Breast epithelium (tissue), 3 donors: ENCODE measurements around the gene CIROP.

ENCODE experiments used
- POLR2AphosphoS5 ChIP-seq, 3 donors: sonication (generic); formaldehyde crosslinking; IDR thresholded peaks; one replicate each; pipeline ENCODE4 v1.6.1; 2017; ENCODE audit warnings: antibody characterized with exemption in 3 of 3
- TF ChIP-seq, protein P1 (sequence below), 3 donors: fragments of 450-650 bp; IDR thresholded peaks; one replicate each; pipeline ENCODE4 v1.5.1; 2016 to 2017; ENCODE audit warnings: antibody characterized with exemption in 3 of 3, mild to moderate bottlenecking in 3 of 3, moderate library complexity in 3 of 3

DNA sequence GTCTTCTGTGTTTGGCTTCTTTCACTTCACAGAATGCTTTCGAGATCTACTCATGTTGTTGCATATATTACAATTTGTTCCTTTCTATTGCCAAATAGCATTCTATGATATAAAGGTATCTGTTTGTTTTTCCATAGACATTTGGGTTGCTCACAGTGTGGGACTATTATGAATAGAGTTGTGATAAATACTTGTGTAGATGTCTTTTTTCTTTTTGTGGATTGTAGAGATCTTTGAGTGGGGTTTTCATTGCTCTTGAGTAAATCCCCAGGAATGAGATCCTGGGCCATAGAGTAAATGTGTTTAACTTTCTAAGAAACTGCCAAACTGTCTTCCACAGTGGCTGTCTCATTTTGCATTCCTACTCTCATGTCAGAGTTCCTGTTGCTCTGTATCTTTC lies 39.1 kb upstream of the CIROP start:
- TF ChIP-seq, protein P1, sequence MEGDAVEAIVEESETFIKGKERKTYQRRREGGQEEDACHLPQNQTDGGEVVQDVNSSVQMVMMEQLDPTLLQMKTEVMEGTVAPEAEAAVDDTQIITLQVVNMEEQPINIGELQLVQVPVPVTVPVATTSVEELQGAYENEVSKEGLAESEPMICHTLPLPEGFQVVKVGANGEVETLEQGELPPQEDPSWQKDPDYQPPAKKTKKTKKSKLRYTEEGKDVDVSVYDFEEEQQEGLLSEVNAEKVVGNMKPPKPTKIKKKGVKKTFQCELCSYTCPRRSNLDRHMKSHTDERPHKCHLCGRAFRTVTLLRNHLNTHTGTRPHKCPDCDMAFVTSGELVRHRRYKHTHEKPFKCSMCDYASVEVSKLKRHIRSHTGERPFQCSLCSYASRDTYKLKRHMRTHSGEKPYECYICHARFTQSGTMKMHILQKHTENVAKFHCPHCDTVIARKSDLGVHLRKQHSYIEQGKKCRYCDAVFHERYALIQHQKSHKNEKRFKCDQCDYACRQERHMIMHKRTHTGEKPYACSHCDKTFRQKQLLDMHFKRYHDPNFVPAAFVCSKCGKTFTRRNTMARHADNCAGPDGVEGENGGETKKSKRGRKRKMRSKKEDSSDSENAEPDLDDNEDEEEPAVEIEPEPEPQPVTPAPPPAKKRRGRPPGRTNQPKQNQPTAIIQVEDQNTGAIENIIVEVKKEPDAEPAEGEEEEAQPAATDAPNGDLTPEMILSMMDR (IDR thresholded peaks at IDR 0.05) = no peak
- TF ChIP-seq POLR2AphosphoS5 (IDR thresholded peaks at IDR 0.05) = no peak
